HCT116 (cell line): ENCODE data around the gene GREM2.

Source experiments
- CTCF ChIP-seq, 3 experiments: fragments of 200-600 bp in 1 of 3; sonication (generic) in 1 of 3; IDR thresholded peaks in 2 of 3; conservative IDR thresholded peaks in 1 of 3; 2 replicates each; pipeline ENCODE4 v1.5.1; 2012 to 2017; ENCODE audit warnings: low read depth in 2 of 3, low read length in 2 of 3, antibody characterized with exemption in 1 of 3, borderline replicate concordance in 1 of 3, control low read depth in 1 of 3, mild to moderate bottlenecking in 1 of 3, mixed read lengths in 1 of 3, mixed run types in 1 of 3, moderate library complexity in 1 of 3; ENCODE audit not compliant: insufficient read depth in 1 of 3
- EZH2 ChIP-seq: fragments of 200-600 bp; sonication (generic); IDR thresholded peaks from 2 replicates; pipeline ENCODE4 v1.6.1; 2017; ENCODE audit warnings: antibody characterized with exemption, mixed run types
- FOSL1 ChIP-seq: IDR thresholded peaks from 2 replicates; pipeline ENCODE4 v1.6.1; 2012; ENCODE audit warnings: low read depth
- POLR2A ChIP-seq: IDR thresholded peaks from 2 replicates; pipeline ENCODE4 v1.7.0; 2011; ENCODE audit warnings: borderline replicate concordance; ENCODE audit not compliant: insufficient read depth, insufficient read length; ENCODE audit errors: extremely low read depth

DNA sequence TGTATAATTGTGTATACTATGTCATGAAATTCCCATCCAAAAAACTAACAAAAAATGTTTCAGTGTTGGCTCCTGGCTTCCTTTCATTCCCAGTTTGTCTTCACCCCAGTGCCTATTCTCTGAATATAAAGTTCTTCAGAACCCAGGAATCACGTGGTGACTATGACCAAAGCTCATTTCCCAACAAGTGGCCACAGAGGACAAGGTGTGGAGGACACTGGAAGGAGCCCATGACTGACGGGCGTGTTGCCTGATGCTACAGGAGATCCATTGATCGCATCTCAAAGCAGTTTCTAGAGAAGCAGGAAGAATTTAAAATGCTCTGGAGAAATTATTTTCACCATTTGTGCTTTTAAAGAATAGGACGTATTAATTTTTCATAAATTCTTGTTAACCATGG is 7.4 kb upstream of the GREM2 start:
- no peak for TF ChIP-seq CTCF (IDR thresholded peaks at IDR 0.05 in 2 of 3, conservative IDR thresholded peaks at IDR 0.05 in 1 of 3; ENCODE audit: borderline replicate concordance in 1 of 3, insufficient read depth in 1 of 3, low read depth in 2 of 3, low read length in 2 of 3)
- no peak for TF ChIP-seq EZH2
- no peak for TF ChIP-seq POLR2A
- no peak for TF ChIP-seq FOSL1
